Karpas-422 (cell line): ENCODE measurements around the gene KRT86. TPM values are rescaled to one million over a fixed set of nuclear protein-coding genes. Genes with fewer than 3 reads are reported as not detected.
"Not testable (repeated sequence)": the region's sequence is repeated elsewhere in the genome, so short reads cannot be mapped to it uniquely, and the experiment has no call there.

Source experiments
- DNase-seq: peaks from one replicate; pipeline ENCODE4 v3.0.0-alpha.2; 2015
- H2AFZ ChIP-seq: fragments of 200-600 bp; sonication (generic); 2 replicates; pipeline ENCODE4 v1.6.1; 2014; ENCODE audit warnings: antibody characterized with exemption, low read length, mixed read lengths
- H3K27ac ChIP-seq: fragments of 200-600 bp; sonication (generic); 2 replicates; pipeline ENCODE4 v1.5.1; 2014; ENCODE audit warnings: mild to moderate bottlenecking, low read length, moderate library complexity
- H3K27me3 ChIP-seq: fragments of 200-600 bp; sonication (generic); 2 replicates; pipeline ENCODE4 v1.6.1; 2014; ENCODE audit warnings: low read length, mixed read lengths
- H3K36me3 ChIP-seq: fragments of 200-600 bp; sonication (generic); 2 replicates; pipeline ENCODE4 v1.6.1; 2014; ENCODE audit warnings: low read length, mixed read lengths; ENCODE audit not compliant: insufficient read depth
- H3K4me1 ChIP-seq: fragments of 200-600 bp; sonication (generic); 2 replicates; pipeline ENCODE4 v1.6.1; 2014; ENCODE audit warnings: mild to moderate bottlenecking, low read length, mixed read lengths
- H3K4me2 ChIP-seq: fragments of 200-600 bp; sonication (generic); 2 replicates; pipeline ENCODE4 v1.6.1; 2014; ENCODE audit warnings: low read length, low read depth, mild to moderate bottlenecking; ENCODE audit not compliant: poor library complexity, severe bottlenecking
- H3K4me3 ChIP-seq: fragments of 200-600 bp; sonication (generic); 2 replicates; pipeline ENCODE4 v1.5.1; 2014; ENCODE audit warnings: mild to moderate bottlenecking, antibody characterized with exemption, low read length, mixed read lengths
- H3K79me2 ChIP-seq: fragments of 200-600 bp; sonication (generic); 2 replicates; pipeline ENCODE4 v1.6.1; 2014; ENCODE audit warnings: mild to moderate bottlenecking, low read length, mixed read lengths
- H3K9ac ChIP-seq: fragments of 200-600 bp; sonication (generic); 2 replicates; pipeline ENCODE4 v1.6.0; 2014; ENCODE audit warnings: low read length
- H3K9me2 ChIP-seq: fragments of 200-600 bp; sonication (generic), shearing (Covaris generic); replicated peaks from 2 replicates; pipeline ENCODE4 v1.6.0; 2014; ENCODE audit warnings: mild to moderate bottlenecking, low read length, moderate library complexity; ENCODE audit not compliant: insufficient read depth
- H3K9me3 ChIP-seq: fragments of 300-700, 200-600 bp; sonication (generic); 2 replicates; pipeline ENCODE4 v1.6.1; 2014; ENCODE audit warnings: low read length, mixed read lengths
- H4K20me1 ChIP-seq: fragments of 200-600 bp; sonication (generic); 2 replicates; pipeline ENCODE4 v1.6.1; 2014; ENCODE audit warnings: mild to moderate bottlenecking, antibody characterized with exemption, low read length, low read depth; ENCODE audit not compliant: insufficient read depth
- total RNA-seq: library from RNA; depleted of rRNA; stranded (reverse); fragments of >200 nt; shearing (Covaris generic); gene quantifications from 2 replicates; pipeline ENCODE4 v1.2.3, GENCODE V29; 2014; ENCODE audit warnings: low replicate concordance

Gene KRT86
- total RNA-seq, 1 experiment from 2014 or later: not detected

- H3K27me3 ChIP-seq: no peaks in the 10 kb centered on the region
- DNase-seq: no peak
- H3K9me3 ChIP-seq: no peaks in the 10 kb centered on the region
- no peak overlapping the region for H2AFZ ChIP-seq
- H3K4me1 ChIP-seq: no peaks in the 10 kb centered on the region
- no peak overlapping the region for H3K4me3 ChIP-seq
- no peaks in the 10 kb centered on the region for H3K79me2 ChIP-seq
- H3K36me3 ChIP-seq: no peaks in the 10 kb centered on the region
- no peaks in the 10 kb centered on the region for H4K20me1 ChIP-seq
- H3K27ac ChIP-seq: no peak overlapping the region
- no peak overlapping the region for H3K4me2 ChIP-seq
- H3K9me2 ChIP-seq: no peaks in the 10 kb centered on the region
- H3K9ac ChIP-seq: no peak overlapping the region
Measured at GRCh38 chr12:52298677-52299190, 24.3 kb downstream of the KRT86 start.

GRCh38 chr12:52300796-52301691 lies 26.6 kb downstream of the KRT86 start:
- DNase-seq: no peak
- Histone ChIP-seq H3K79me2 (no peaks in the 10 kb centered on the region), H3K4me2 (no peak overlapping the region), H3K27ac (no peak overlapping the region), H3K36me3 (no peaks in the 10 kb centered on the region), H3K9ac (no peak overlapping the region), H2AFZ (no peak overlapping the region), H4K20me1 (no peaks in the 10 kb centered on the region), H3K4me1 (no peaks in the 10 kb centered on the region), H3K9me3 (no peaks in the 10 kb centered on the region), H3K27me3 (no peaks in the 10 kb centered on the region), H3K9me2 (no peaks in the 10 kb centered on the region), H3K4me3 (no peak overlapping the region)

GRCh38 chr12:52301721-52302120 lies 27.3 kb downstream of the KRT86 start:
- not testable (repeated sequence) for H3K27me3 ChIP-seq, H3K4me1 ChIP-seq, H4K20me1 ChIP-seq, H2AFZ ChIP-seq, H3K4me3 ChIP-seq, H3K27ac ChIP-seq, H3K79me2 ChIP-seq, H3K9me3 ChIP-seq, H3K4me2 ChIP-seq, DNase-seq, H3K9me2 ChIP-seq, H3K36me3 ChIP-seq, H3K9ac ChIP-seq

GRCh38 chr12:52302242-52302914 lies 27.9 kb downstream of the KRT86 start:
- not testable (repeated sequence) for H3K4me3 ChIP-seq

GRCh38 chr12:52304941-52305411 lies 30.5 kb downstream of the KRT86 start:
- not testable (repeated sequence) for H3K4me3 ChIP-seq, H3K27me3 ChIP-seq, DNase-seq, H3K4me1 ChIP-seq, H4K20me1 ChIP-seq, H2AFZ ChIP-seq, H3K27ac ChIP-seq, H3K9me3 ChIP-seq, H3K36me3 ChIP-seq, H3K9ac ChIP-seq, H3K79me2 ChIP-seq, H3K4me2 ChIP-seq, H3K9me2 ChIP-seq

More at GRCh38 chr12:52302242-52302914, 27.9 kb downstream of the KRT86 start:
- H3K27ac ChIP-seq, H3K79me2 ChIP-seq, H3K9me2 ChIP-seq, H3K36me3 ChIP-seq, H3K4me1 ChIP-seq, H3K27me3 ChIP-seq, H3K4me2 ChIP-seq, DNase-seq, H3K9ac ChIP-seq, H2AFZ ChIP-seq, H4K20me1 ChIP-seq, H3K9me3 ChIP-seq: not testable (repeated sequence)

GRCh38 chr12:52305921-52306705 lies 31.7 kb downstream of the KRT86 start:
- Histone ChIP-seq H3K27ac (no peak overlapping the region), H4K20me1 (no peaks in the 10 kb centered on the region), H3K4me3 (no peak overlapping the region)

GRCh38 chr12:52306731-52307130 lies 32.3 kb downstream of the KRT86 start:
- H3K4me1 ChIP-seq: no peaks in the 10 kb centered on the region
- no peak overlapping the region for H3K4me3 ChIP-seq
- H3K4me2 ChIP-seq: no peak overlapping the region
- H3K9me2 ChIP-seq: no peaks in the 10 kb centered on the region
- no peak overlapping the region for H3K9ac ChIP-seq
- H3K9me3 ChIP-seq: no peaks in the 10 kb centered on the region
- no peak overlapping the region for H2AFZ ChIP-seq
- peaks cover 2% of the 10 kb centered on the region; the same call in 1 of the 2 replicates for H3K27me3 ChIP-seq
- H4K20me1 ChIP-seq: no peaks in the 10 kb centered on the region
- no peak overlapping the region for H3K27ac ChIP-seq
- no peaks in the 10 kb centered on the region for H3K36me3 ChIP-seq
- H3K79me2 ChIP-seq: no peaks in the 10 kb centered on the region
- DNase-seq: no peak

More at GRCh38 chr12:52305921-52306705, 31.7 kb downstream of the KRT86 start:
- Histone ChIP-seq H3K79me2 (no peaks in the 10 kb centered on the region), H2AFZ (no peak overlapping the region), H3K4me1 (no peaks in the 10 kb centered on the region), H3K9ac (no peak overlapping the region), H3K9me3 (no peaks in the 10 kb centered on the region), H3K36me3 (no peaks in the 10 kb centered on the region), H3K4me2 (no peak overlapping the region), H3K9me2 (no peaks in the 10 kb centered on the region), H3K27me3 (no peaks in the 10 kb centered on the region)
- DNase-seq: no peak
